Effector memory CD8-positive, alpha-beta T cell (primary cell): ENCODE measurements around the gene SMAP1.

Source experiments
- ATAC-seq: fragments of 150-1000 bp; cut with Tn5 transposase; replicated peaks from 2 replicates; pipeline ENCODE4 v1.10.0; 2021; ENCODE audit warnings: mild to moderate bottlenecking, moderate library complexity
- DNase-seq, 3 experiments: peaks; one replicate each; pipeline ENCODE4 v3.0.0; 2021
- H3K27ac Mint-ChIP-seq, 2 donors: one replicate each; pipeline ENCODE4 v1.8.0; 2022; ENCODE audit warnings: mild to moderate bottlenecking in 2 of 2, mixed read lengths in 2 of 2, moderate library complexity in 2 of 2
- H3K27me3 Mint-ChIP-seq, 2 donors: one replicate each; pipeline ENCODE4 v1.8.0; 2022; ENCODE audit warnings: mixed read lengths in 2 of 2
- H3K36me3 Mint-ChIP-seq: one replicate; pipeline ENCODE4 v1.8.0; 2022; ENCODE audit warnings: mild to moderate bottlenecking, moderate library complexity, mixed read lengths; ENCODE audit not compliant: insufficient read depth
- H3K4me1 Mint-ChIP-seq, 2 donors: one replicate each; pipeline ENCODE4 v1.8.0; 2022; ENCODE audit warnings: low read depth in 2 of 2, mixed read lengths in 2 of 2
- H3K4me3 Mint-ChIP-seq, 2 donors: one replicate each; pipeline ENCODE4 v1.8.0; 2022; ENCODE audit warnings: mild to moderate bottlenecking in 2 of 2, mixed read lengths in 2 of 2, moderate library complexity in 2 of 2
- H3K9me3 Mint-ChIP-seq, 2 donors: one replicate each; pipeline ENCODE4 v1.8.0; 2022; ENCODE audit warnings: mixed read lengths in 2 of 2

The SMAP1 gene

GRCh38 chr6:70864401-70864800 is 196.7 kb downstream of the SMAP1 start:
- peaks cover 0 to 5% of the 10 kb centered on the region in 2 donors for H3K27me3 Mint-ChIP-seq

DNA sequence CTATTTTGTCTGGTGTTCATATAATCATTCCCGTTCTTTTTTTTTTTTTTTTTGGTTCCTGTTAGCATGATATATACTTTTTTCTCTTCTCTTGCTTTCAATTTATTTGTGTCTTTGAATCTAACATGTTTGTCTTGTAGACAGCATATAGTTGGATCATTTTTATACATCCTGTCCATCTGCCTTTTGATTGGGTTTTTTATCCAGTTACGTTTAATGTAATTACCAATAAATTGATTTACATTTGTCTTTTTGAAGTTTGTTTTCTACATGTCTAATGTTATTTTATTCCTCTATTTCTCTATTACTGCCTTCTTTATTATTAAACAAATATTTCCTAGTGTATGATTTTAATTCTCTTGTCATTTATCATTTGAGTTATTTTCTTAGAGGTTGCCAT is 204.8 kb downstream of the SMAP1 start:
- Mint-ChIP-seq H3K36me3 (no peaks in the 10 kb centered on the region), H3K4me1 (no peaks in the 10 kb centered on the region), H3K4me3 (no peak overlapping the region), H3K27me3 (peaks cover 31 to 36% of the 10 kb centered on the region in 2 donors), H3K9me3 (peaks cover 7 to 14% of the 10 kb centered on the region in 2 donors), H3K27ac (no peak overlapping the region)
- ATAC-seq (no peak), DNase-seq (no peak)

More at GRCh38 chr6:70864401-70864800, 196.7 kb downstream of the SMAP1 start:
- ATAC-seq (peak; percentile 85), DNase-seq (no peak)
- H3K4me3 Mint-ChIP-seq, result no peak overlapping the region
- H3K9me3 Mint-ChIP-seq, result peaks cover 0 to 3% of the 10 kb centered on the region in 2 donors
- peak overlapping the region in 1 of 2 donors; percentile 84 for H3K27ac Mint-ChIP-seq
- H3K4me1 Mint-ChIP-seq, result peaks cover 0 to 7% of the 10 kb centered on the region in 2 donors
- peaks cover 9% of the 10 kb centered on the region for H3K36me3 Mint-ChIP-seq

DNA sequence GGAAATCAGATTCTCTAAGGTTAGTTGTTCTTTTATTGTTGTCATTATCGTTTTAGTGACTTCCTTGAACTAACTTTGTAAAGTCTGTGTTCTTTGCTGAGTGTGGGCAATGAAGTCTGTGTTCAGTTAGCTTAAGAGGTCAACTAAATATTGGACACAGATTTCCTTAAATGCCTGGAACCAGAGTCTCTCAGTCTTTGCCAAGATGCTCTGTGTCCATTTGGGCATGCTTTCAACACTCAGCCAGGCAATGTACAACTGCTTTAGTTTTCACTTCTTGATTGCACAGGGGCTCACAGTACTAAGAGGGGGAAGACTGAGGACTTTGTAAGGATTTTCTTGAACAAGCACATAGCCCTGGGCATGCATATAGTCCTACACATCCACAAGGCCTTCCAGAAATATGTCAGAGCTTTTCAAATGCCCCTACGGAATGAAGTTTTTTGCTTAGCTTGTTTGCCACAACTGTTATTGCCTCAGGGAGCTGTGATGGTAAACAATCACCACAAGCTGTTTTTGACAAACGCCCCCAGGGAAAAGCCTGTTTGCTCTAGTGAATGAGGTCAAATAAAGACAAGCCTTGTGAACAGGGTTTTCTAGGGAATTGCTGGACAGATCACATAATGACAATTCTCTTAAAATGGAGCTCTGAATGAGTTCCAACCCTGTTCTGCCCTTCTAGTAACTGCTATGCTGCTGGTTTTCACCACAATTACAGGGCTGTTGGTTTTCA is 206.7 kb downstream of the SMAP1 start:
- H3K27ac Mint-ChIP-seq, result no peak overlapping the region
- peaks cover 7 to 14% of the 10 kb centered on the region in 2 donors for H3K9me3 Mint-ChIP-seq
- ATAC-seq (no peak), DNase-seq (no peak)
- H3K27me3 Mint-ChIP-seq, result peaks cover 44 to 46% of the 10 kb centered on the region in 2 donors
- no peak overlapping the region for H3K4me3 Mint-ChIP-seq
- no peaks in the 10 kb centered on the region for H3K4me1 Mint-ChIP-seq
- no peaks in the 10 kb centered on the region for H3K36me3 Mint-ChIP-seq

GRCh38 chr6:70879496-70879895 is 211.8 kb downstream of the SMAP1 start:
- Mint-ChIP-seq H3K27ac (no peak overlapping the region), H3K4me1 (peaks cover 0 to 3% of the 10 kb centered on the region in 2 donors), H3K27me3 (peaks cover 46 to 51% of the 10 kb centered on the region in 2 donors), H3K9me3 (no peaks in the 10 kb centered on the region), H3K4me3 (no peak overlapping the region), H3K36me3 (peaks cover 4% of the 10 kb centered on the region)
- ATAC-seq (no peak), DNase-seq (no peak)

DNA sequence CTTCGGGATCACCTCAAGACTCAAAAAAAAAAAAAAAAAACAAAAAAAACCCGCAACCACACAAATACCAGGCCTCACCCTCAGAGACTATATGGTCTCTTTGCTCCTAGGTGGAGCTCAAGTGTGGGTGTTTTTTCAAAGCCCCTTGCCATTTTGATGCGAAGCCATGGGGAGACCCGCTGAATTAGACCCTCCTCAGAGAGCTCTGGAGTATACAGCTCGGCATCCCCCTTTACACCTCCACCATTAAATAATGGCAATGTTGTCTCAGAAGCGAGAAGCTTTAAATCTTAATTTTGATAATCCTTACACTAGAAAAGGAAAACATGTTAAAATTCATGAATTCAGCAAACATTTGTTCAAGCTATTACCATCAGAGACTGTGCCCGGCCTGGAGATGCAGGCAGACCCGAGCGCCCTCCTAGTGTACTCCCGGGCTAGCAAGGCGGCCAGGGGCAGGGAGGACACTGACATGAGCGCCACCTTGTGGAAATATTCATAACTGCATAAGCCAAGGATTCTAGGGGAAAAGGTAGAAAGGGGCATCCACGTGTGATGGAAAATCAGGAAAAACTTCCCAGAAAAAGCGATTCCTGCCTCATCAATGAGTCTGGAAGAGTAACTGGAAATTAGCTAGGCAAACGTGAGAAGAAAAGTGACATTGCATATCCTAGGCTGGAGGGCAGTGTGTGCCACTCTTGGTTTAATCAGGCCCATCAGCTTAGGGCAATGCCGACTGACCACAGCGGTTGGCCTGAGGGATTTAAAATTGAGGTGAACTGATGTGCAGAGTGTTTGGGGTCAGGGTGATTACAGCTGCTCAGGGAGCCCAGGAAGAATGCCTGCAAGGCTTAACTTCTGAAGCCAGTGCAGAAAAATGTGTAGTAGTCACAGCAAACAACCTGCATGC is 216.6 kb downstream of the SMAP1 start:
- DNase-seq (peak; percentile 61 to 68 (median 65)), ATAC-seq (peak; percentile 87)
- Mint-ChIP-seq H3K4me1 (peaks cover 0 to 3% of the 10 kb centered on the region in 2 donors), H3K27ac (no peak overlapping the region), H3K4me3 (no peak overlapping the region), H3K36me3 (peaks cover 5% of the 10 kb centered on the region), H3K9me3 (no peaks in the 10 kb centered on the region), H3K27me3 (peaks cover 34 to 41% of the 10 kb centered on the region in 2 donors)

DNA sequence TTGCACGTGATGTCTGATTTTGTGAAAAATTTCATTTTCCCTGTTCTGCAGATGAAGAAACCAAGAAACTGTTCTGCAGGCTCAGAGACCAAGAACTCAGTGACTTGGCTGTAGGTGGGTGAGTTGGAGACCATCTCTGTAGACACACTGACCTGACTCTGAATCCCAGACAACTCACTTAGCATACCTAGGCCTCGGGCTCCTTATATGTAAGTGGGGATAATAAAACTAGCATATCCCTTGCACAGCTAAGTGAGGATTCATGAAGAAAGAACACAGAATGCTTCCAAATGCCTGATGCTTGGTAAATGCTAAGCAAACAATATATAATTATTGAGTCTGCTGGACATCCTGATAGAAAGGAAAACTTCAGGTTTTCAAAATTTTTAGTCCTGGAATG is 218.4 kb downstream of the SMAP1 start:
- ATAC-seq (no peak), DNase-seq (no peak)
- Mint-ChIP-seq H3K4me3 (no peak overlapping the region), H3K36me3 (peaks cover 5% of the 10 kb centered on the region), H3K4me1 (peaks cover 0 to 3% of the 10 kb centered on the region in 2 donors), H3K27me3 (peaks cover 35 to 40% of the 10 kb centered on the region in 2 donors), H3K9me3 (no peaks in the 10 kb centered on the region), H3K27ac (no peak overlapping the region)

DNA sequence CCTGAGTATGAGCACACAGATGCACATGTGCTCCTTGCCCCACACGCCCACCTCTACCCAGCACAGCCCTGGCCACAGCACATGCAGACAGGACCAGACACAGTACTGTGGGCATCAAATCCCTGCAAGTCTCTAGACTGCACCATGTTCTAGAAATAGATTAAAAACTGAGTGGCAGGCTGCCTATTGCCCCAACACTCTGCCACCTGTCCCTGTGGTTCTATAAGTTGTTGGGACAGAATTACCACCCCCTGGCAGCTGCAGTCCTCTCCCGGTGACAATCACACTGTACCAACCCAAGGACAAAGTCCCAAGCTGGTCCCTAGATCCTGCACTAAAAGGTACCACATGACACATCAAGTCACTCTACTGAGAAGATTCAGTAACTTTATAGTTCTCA is 219.0 kb downstream of the SMAP1 start:
- H3K27ac Mint-ChIP-seq, result no peak overlapping the region
- no peak overlapping the region for H3K4me3 Mint-ChIP-seq
- peaks cover 29 to 34% of the 10 kb centered on the region in 2 donors for H3K27me3 Mint-ChIP-seq
- H3K4me1 Mint-ChIP-seq, result peaks cover 0 to 3% of the 10 kb centered on the region in 2 donors
- ATAC-seq, result no peak
- H3K36me3 Mint-ChIP-seq, result peaks cover 5% of the 10 kb centered on the region
- no peak for DNase-seq
- no peaks in the 10 kb centered on the region for H3K9me3 Mint-ChIP-seq

GRCh38 chr6:70889270-70889669 is 221.6 kb downstream of the SMAP1 start:
- ATAC-seq (no peak), DNase-seq (no peak)
- Mint-ChIP-seq H3K9me3 (no peaks in the 10 kb centered on the region), H3K27me3 (peaks cover 19 to 40% of the 10 kb centered on the region in 2 donors), H3K27ac (no peak overlapping the region), H3K4me1 (peaks cover 0 to 2% of the 10 kb centered on the region in 2 donors), H3K4me3 (no peak overlapping the region), H3K36me3 (peaks cover 3% of the 10 kb centered on the region)

DNA sequence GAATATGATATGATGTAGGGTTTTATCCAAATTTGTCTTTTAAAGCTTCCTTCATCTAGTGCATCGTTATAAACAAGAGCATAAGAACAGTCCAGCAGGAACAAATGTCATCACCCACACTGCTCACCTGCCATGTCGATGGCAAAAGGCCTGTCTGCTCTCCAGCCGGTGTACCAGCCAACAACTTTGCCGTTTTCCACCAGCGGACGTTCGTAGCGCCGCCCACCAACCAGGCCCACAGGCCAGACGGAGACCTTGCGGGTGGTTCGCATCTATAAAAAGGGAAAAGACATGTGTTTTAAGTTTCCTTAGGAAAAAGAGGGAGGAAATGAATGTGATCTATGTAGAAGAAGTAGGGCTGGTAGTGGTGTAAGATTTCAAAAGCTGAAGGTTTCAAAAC is 226.3 kb downstream of the SMAP1 start:
- no peak for DNase-seq
- Mint-ChIP-seq H3K36me3 (no peaks in the 10 kb centered on the region), H3K27me3 (peaks cover 19 to 46% of the 10 kb centered on the region in 2 donors), H3K4me1 (no peaks in the 10 kb centered on the region), H3K27ac (no peak overlapping the region), H3K9me3 (no peaks in the 10 kb centered on the region), H3K4me3 (no peak overlapping the region)
- ATAC-seq, result no peak

DNA sequence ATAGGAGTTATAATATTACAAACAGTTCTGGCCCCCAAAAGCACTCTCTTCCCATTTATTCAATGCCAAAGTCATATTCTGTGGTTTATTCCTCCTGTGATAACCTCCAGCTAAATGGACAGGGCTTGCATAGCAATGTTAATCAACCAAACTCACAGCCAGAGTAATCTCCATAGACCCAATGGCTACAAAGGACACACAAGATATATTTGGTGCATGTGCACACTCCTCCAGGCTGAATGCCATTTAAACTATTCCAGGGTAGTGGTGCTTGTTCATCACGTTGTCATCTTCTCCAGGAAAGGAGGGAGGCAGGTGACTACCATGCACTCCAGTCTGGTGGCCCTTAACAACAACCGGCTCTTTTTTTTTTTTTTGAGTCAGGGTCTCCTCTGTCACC is 232.4 kb downstream of the SMAP1 start:
- no peak overlapping the region for H3K27ac Mint-ChIP-seq

GRCh38 chr6:70901324-70901723 is 233.6 kb downstream of the SMAP1 start:
- DNase-seq (no peak), ATAC-seq (no peak)
- no peaks in the 10 kb centered on the region for H3K9me3 Mint-ChIP-seq
- no peaks in the 10 kb centered on the region for H3K4me1 Mint-ChIP-seq
- H3K36me3 Mint-ChIP-seq, result no peaks in the 10 kb centered on the region
- no peak overlapping the region for H3K27ac Mint-ChIP-seq
- peaks cover 31 to 44% of the 10 kb centered on the region in 2 donors for H3K27me3 Mint-ChIP-seq
- no peak overlapping the region for H3K4me3 Mint-ChIP-seq

More for the DNA sequence above, 232.4 kb downstream of the SMAP1 start:
- ATAC-seq (no peak), DNase-seq (no peak)
- no peaks in the 10 kb centered on the region for H3K9me3 Mint-ChIP-seq
- no peaks in the 10 kb centered on the region for H3K36me3 Mint-ChIP-seq
- H3K27me3 Mint-ChIP-seq, result peaks cover 34 to 48% of the 10 kb centered on the region in 2 donors
- H3K4me3 Mint-ChIP-seq, result no peak overlapping the region
- H3K4me1 Mint-ChIP-seq, result no peaks in the 10 kb centered on the region

GRCh38 chr6:70903665-70904452 is 236.2 kb downstream of the SMAP1 start:
- Mint-ChIP-seq H3K4me3 (no peak overlapping the region), H3K27ac (no peak overlapping the region), H3K9me3 (no peaks in the 10 kb centered on the region), H3K27me3 (peaks cover 27 to 44% of the 10 kb centered on the region in 2 donors), H3K4me1 (no peaks in the 10 kb centered on the region), H3K36me3 (no peaks in the 10 kb centered on the region)
- ATAC-seq (no peak), DNase-seq (no peak)

DNA sequence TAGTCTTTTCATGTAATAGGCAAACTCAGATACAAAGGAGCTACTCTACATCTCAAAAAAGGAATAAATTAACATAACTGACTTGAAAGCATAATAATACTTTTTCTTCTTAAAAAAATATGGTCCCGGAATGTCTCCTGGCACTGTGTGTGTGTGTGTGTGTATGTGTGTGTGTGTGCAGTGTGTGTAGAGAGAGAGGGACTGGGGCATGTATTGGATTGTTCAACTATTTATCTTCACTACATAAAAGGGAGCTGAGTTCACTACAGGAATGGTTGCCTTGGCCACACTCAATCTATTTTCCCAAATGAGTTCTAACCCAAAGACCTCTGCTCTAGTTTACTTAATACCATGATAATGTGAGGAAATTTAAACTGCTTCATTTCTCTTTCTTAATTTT is 238.1 kb downstream of the SMAP1 start:
- ATAC-seq (no peak), DNase-seq (no peak)
- H3K36me3 Mint-ChIP-seq, result no peaks in the 10 kb centered on the region
- no peaks in the 10 kb centered on the region for H3K9me3 Mint-ChIP-seq
- peaks cover 16 to 36% of the 10 kb centered on the region in 2 donors for H3K27me3 Mint-ChIP-seq
- H3K4me3 Mint-ChIP-seq, result no peak overlapping the region
- peaks cover 0 to 2% of the 10 kb centered on the region in 2 donors for H3K4me1 Mint-ChIP-seq
- no peak overlapping the region for H3K27ac Mint-ChIP-seq
